GDM1 (cell line): ENCODE data around the gene SPACA5.
"Not testable (repeated sequence)": the region's sequence is repeated elsewhere in the genome, so short reads cannot be mapped to it uniquely, and the experiment has no call there.

Experiments used
- DNase-seq: peaks from one replicate; lab custom pipeline; 2025; lab: John Stamatoyannopoulos, UW

SPACA5 gene

DNA sequence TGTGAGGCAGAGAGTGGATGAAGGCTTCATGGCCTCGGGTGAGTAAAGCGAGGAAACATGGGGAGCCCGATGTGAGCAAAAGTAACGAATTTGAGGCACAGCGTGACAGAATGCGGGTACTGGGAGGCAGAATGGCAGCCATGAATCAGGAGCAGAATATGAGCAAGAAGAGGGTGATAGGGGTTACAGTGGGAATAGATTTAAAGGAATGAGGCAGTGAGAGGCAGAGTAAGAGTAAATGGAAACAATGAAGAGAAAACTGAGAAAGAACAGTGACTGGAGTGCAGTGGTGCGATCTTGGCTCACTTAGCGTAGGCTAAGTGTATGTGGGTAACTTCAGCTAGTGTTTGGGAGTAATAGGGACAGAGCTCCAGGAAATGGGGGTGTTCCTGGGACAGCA lies at the start of gene SPACA5:
Gene SPACA5, plus strand, starts transcription at position 301 of the 400 bp plus-strand sequence. CDS start 815 bp downstream, outside the sequence.
- DNase-seq, result not testable (repeated sequence)

DNA sequence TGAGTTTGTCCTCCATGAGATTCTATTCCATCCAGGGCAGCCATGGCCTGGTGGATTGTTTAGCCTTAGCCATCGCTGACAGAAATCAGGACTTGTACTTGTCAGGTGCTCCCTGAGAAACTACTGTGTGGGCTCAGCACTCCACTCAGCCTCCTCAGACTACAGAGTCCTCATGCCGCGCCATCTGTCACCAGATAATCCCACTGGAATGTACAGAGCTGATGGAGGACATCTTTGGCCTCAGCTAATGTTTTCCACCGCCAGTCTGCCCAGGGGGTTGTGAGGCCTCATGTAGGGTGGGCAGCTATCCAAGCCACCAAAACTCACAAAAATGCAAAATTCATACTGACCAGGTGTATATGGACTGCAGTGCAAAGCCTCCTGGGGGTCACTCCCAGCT lies 48.6 kb upstream of the SPACA5 start:
- not testable (repeated sequence) for DNase-seq

DNA sequence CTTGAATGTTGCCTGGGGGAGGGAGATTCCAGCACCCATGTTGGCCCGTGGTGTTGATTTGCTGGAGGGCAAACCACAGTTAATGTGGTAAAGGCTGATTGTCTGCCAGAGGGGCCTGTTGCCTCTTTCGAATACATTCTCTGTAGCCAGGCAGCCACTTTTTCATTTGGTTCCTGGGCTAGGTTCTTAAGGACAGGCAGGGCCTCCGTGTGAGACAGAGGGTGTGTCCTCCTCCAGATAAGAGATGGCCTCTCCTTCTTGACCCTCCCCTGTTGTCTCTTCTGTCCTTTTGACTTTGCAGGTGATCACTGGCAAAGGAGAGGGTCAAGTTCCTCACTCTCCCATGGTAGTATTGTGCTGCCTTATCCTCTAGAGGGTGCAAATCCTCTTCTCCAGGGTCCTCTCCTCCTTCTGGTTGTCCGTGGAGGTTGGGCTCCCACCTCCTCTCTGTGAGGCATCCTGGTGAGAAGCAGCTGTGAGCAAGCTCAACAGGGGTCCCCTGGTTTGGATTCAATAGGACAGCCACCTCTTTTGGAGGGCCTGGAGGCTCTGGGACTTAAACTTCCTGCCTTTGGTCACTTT lies 47.9 kb upstream of the SPACA5 start:
- peak; percentile 1 for DNase-seq

DNA sequence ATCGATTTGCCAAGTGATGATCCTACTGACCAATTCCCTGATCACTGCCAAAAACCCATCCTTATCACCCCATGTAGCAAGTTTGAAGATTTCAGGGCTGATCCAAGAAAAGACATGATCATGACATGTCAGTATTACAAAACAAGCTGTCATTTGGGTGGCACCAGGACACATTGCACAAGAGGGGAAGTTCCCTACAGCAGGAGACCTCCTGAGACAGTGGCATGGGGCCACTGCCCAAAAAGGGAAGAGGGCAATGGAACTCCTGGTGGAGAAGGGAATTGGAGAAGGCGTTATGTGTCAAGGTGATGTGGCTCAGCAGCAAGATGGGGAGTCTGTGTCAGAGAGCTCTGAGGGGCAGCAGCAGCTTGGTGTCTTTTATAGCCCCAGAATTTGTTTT lies 46.4 kb upstream of the SPACA5 start:
- DNase-seq, result no peak

DNA sequence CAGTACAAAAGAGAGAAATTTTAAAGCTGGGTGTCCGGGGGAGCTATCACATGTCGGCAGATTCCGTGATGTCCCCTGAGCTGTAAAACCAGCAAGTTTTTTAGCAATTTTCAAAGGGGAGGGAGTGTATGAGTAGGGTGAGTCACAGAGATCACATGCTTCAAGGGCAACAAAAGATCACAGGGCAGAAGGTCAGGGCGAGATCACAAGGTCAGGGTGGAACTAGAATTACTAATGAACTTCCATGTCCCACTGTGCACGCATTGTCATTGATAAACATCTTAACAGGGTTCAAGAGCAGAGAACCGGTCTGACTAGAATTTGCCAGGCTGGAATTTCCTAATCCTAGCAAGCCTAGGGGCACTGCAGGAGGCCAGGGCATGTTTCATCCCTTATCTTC lies 45.0 kb upstream of the SPACA5 start:
- DNase-seq, result not testable (repeated sequence)

DNA sequence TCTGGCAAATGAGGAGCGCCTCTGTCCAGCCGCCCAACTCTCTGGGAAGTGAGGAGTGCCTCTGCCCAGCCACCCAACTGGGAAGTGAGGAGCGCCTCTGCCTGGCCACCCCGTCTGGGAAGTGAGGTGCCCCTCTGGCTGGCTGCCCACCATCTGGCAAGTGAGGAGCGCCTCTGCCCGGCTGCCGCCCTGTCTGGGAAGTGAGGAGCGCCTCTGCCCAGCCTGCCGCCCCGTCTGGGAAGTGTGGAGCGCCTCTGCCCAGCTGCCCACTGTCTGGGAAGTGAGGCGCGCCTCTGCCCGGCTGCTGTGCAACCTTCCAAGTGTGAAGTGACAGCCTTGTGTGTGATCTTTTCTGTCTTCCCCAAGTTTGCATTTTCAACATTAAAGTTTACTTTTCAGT lies 41.3 kb upstream of the SPACA5 start:
- not testable (repeated sequence) for DNase-seq

DNA sequence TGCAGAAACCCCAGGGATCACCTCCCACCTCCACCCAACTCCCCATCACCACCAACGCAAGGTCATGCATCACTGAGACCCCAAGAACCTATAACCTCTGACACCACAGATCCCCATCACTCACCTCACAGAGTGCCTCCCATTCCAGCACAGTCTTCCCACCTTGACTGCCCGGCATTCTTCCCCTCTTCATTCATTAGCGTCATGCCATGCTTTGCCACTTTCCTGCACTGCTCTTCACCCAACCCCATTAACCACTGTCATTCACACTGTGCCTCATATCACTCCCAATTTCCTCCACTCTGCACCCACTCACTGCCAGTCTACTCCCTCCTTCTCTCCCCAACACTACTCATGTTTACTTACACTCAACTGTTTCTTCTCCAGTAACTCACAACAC lies 33.6 kb upstream of the SPACA5 start:
- DNase-seq, result no peak

DNA sequence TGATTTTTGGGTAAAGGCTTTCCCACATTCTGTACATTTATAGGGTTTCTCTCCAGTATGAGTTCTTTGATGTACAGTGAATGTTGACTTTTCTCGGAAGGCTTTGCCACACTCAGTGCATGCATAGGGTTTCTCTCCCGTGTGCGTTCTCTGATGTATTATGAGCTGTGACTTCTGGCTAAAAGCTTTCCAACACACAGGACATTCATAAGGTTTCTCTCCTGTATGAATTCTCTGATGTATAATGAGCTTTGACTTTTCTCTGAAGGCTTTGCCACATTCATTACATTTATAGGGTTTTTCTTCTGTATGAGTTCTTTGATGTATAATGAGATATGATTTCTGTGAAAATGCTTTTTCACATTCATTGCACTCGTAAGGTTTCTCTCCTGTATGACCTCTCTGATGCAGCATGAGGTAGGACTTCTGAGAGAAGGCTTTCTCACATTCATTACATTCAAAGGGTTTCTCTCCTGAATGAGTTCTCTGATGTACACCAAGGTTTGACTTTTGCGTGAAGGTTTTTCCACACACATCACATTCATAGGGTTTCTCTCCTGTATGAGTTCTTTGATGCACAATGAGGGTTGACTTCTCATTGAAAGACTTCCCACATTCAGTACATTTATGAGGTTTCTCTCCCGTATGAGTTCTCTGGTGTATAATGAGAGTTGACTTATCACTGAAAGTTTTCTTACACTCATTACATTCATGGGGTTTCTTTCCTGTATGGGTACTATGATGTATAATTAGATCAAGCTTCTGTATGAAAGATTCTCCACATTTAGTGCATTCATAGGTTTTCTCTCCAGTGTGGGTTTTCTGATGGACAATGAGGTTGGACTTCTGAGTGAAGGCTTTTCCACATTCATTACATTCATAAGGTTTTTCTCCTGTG lies 30.3 kb upstream of the SPACA5 start:
- no peak for DNase-seq

DNA sequence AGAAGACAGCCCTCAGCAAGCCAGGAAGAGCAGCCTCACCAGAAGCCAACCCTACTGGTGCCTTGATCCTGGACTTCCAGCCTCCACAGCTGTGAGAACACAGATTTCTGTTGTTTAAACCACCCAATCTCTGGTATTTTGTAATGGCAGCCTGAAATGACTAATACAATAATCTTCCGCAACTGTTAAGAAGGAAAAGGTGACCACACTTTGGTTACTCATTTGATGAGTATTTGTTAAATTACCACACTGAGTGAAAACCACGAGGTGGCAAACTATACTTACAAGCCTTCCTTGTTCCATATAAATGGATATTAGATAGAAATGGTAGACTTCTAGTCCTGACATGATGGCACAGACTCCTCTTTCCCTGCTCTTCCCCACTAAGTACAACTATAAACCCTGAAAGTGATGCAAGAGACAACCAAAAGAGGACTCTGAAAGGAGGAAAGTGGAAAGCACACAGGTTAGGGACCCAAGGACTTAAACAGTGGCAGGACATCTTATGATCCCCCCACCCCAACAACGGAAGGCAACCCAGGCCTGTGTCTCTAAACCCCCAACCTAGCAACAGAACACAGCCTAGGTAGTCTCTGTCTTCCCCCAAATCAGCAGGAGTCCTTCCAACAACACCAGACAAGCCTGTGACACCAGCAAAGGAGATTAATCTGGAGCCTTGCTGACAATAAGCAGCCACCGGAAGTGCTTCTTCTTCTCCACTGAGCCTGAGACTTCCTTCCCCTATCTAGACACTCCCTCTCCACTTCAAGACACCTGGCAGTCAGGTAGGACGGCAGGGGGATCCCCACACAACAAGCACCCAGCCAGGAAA lies 15.3 kb upstream of the SPACA5 start:
- DNase-seq, result no peak

DNA sequence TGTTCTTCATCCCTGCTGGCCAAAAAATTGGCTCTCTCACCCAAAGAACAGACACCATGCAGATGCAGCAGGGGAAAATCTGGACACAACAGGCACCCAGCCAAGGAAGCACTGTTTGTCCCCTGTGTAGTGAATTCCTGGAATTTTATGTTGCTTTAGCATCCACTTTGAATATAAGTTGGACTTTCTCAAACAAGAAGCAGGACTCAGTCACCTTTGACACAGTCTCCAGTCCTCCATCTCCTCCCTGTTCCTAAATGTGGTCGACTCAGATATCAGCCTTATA lies 14.8 kb upstream of the SPACA5 start:
- no peak for DNase-seq

DNA sequence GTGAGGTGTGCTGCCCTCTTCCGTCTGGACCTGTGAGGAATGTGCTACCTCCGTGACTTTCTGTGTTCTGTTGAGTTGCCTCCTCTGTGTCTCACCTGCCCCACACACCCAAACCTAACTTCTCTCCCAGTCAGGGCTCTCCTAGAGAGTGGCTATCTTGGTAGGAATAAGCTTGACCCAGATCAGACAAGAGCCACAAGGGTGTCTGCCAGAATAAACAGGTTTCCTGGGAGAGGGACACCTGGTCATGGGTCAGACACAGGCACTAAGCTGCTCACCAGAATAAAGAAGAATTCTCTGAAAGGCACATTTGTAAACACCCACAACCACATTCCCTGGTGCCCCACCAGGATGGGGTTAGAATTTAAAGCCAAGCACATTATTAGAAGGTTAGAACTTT lies 14.1 kb upstream of the SPACA5 start:
- DNase-seq, result no peak

DNA sequence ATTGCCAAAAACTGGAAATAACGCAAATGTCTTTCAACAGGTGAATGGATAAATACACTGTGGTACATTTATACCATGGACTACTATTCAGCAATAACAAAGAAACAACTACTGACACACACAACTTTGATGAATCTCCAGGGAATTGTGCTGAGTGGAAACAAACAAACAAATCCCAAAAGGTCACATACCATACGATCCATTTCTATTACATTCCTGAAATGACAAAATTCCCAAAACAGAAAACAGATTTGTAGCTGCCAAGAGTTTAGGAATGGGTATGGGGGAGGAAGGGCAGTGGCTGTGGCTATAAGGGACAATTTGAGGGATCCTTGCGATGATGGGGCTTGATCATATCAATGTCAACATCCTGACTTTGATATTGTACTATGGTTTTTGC lies 5.5 kb upstream of the SPACA5 start:
- no peak for DNase-seq

DNA sequence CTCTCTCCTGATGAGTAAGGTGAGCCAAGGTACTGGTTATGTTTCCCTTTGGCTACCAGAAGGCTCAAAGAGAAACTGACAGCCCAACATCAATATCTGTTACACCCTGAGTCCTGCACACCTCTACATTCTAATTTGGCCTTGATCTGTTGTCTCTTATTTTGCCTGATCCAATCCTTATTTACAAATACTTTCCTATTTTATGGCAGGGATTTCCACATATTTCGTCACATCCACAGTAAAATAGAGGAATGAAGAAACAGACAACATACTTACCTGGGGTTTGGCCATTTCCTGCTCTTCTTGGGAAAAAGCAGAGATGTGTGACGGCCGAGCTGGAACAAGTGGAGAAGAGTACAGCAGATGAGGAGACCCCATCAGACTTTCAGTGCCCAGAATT lies 4.5 kb upstream of the SPACA5 start:
- DNase-seq, result no peak

DNA sequence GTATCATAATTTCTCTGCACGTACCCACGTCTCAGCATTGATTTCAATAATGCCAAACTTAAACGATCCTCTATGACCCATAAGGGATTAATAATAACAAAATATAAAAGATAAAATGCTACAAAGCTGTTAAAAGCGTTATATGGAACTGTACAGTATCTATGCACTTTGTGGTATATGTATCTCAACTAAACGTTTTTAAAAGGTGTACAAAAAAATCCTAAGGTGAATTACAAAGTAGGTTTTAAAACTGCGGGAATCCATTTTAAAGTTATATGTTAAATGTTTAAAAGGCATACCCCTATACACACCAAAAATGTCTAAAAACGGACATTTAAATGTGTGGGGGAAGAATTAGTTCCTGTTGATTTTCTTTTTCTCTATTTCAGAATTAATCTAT lies 3.9 kb upstream of the SPACA5 start:
- DNase-seq, result no peak

DNA sequence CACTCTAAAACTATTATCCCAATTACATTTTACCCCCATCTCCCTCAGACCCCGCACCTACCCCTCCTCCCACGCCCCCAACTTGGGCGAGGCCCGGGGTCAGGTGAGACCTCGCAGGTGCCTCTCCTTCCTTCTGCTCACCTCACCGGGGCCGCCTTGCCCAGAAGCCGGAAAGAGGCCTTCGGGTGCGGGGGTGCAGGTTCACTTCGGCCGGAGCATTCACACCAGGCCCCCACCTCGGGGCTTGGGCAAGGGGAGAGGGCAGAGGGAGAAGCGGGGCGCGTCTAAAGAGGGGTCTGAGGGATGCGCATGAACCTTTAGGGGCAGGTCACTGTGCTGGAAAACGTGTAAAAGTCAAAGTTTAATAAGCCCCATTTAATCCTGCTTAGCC lies 3.4 kb upstream of the SPACA5 start:
- DNase-seq, result no peak

DNA sequence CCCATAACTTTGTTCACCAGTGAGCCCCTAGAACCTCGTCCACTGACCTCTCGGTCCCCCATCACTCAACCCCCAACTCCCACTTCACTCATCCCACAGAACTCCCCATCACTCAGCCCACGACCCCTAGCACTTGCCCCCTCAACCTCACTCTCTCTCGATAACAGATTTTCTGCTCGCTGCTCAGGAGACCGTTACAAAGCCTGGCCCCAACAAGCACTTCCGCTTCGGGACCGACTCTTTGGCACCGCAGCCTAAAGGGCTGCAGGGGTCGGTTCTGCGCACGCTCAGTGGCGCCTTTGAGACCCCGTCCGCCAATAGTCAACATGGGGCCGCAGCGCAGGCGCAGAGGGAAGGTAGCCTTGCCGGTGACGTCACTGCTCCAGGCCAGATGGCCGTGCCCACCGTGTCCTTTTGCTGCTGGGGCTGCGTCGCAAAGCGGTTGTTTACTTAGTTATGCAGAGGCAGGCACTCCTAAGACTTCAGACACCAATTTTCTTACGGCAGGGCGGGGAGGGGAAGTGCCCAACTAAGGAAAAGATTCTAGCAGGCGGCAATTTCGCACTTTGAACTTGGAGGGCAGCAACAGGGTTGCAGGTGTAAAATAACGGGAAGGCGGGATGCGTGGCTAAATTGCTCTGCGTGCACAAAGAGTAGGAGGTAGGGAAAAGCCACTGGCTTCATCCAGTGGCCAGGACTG lies 2.9 kb upstream of the SPACA5 start, which contains the start of gene ZNF182:
Gene ZNF182, minus strand, starts transcription at position 232 of the 700 bp plus-strand sequence. CDS start 1,380 bp downstream, outside the sequence.
- peak; percentile 86 for DNase-seq

DNA sequence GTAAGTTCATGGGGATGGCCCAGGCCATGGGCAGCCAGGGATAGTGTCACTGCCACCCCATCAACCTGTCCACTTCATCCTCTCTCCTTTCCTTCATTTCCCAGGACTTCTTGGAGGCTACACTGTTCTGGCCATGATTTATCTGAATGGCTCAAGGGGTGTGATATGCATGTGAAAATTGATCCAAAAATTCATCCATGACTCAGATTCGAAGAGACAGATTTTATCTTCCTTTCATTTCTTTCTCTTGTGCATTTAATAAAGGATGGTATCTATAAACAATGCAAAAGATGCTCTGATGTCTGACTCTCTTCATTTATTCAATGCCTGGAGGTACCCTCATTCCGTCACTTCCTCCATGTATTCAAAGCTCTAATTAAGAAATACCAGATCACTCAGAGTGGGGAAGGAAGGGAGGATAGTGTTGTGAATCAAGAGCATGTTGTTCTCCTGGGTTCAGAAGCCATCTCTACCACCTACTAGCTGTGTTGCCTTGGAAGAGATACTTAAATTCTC lies 2.7 kb downstream of the SPACA5 start:
- not testable (repeated sequence) for DNase-seq

DNA sequence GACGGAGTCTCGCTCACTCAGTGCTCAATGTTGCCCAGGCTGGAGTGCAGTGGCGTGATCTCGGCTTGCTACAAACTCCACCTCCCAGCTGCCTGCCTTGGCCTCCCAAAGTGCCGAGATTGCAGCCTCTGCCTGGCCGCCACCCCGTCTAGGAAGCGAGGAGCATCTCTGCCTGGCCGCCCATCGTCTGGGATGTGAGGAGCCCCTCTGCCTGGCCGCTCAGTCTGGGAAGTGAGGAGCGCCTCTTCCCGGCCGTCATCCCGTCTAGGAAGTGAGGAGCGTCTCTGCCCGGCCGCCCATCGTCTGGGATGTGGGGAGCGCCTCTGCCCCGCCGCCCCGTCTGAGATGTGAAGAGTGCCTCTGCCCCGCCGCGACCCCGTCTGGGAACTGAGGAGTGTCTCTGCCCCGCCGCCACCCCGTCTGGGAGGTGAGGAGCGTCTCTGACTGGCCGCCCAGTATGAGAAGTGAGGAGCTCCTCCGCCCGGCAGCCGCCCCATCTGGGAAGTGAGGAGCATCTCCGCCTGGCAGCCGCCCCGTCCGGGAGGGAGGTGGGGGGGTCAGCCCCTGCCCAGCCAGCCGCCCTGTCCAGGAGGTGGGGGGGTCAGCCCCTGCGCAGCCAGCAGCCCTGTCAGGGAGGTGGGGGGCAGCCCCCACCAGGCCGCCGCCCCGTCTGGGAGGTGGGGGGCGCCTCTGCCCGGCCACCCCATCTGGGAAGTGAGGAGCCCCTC lies 10.0 kb downstream of the SPACA5 start:
- not testable (repeated sequence) for DNase-seq

DNA sequence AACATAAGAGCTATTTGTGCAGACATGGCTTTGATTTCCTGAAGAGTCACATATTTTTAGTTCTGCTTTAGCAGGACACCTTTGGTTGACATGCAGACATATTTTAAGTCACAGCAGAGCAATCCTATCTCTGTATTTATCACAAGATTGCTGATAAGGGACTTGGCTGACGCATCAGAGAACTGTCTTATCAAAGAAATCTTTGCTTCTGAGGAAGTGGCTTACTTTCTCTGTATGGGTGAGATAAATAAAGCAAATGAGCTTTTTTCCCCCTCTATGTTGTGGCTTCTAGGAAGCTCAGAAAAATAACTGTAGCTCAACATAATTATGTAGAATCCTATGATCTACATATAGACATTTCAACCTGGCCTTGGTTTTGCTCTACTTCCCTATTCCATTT lies 13.1 kb downstream of the SPACA5 start:
- DNase-seq, result not testable (repeated sequence)

DNA sequence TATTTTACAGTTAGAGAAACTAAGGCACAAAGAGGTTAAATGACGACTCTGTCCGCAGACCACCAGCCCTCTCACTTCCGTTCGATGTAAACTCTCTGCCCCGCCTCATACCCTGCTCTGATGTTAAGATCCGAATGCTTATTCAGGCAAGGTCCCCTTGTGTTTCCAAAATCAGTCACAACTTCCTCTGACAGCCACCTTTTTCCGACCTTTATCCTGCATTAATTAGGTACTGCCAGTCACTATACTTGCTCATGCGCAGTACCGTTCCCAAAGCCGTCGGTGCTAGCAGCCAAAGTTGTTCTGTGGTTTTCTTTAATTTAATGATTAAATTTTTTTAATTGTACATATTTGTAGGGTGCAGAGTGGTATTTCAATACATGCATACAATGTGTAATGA lies 13.7 kb downstream of the SPACA5 start:
- not testable (repeated sequence) for DNase-seq
